Measurements from ENCODE around the gene EGFL7. TPM values are rescaled to one million over a fixed set of nuclear protein-coding genes. Genes with fewer than 3 reads are reported as not detected.

Gene EGFL7
- polyA plus RNA-seq, 1 donor from 2014 or later: not detected

GRCh38 chr9:136621019-136621733 is 41.5 kb upstream of the EGFL7 start:
- Mint-ChIP-seq H3K4me3 (no peak overlapping the region), H3K27me3 (peaks cover 5% of the 10 kb centered on the region), H3K9me3 (no peaks in the 10 kb centered on the region), H3K27ac (no peak overlapping the region), H3K4me1 (peaks cover 18 to 22% (median 20%) of the 10 kb centered on the region in 3 donors), H3K36me3 (no peaks in the 10 kb centered on the region)

GRCh38 chr9:136621734-136622093 is 41.0 kb upstream of the EGFL7 start:
- Mint-ChIP-seq H3K36me3 (no peaks in the 10 kb centered on the region), H3K9me3 (no peaks in the 10 kb centered on the region), H3K27ac (no peak overlapping the region), H3K4me3 (no peak overlapping the region), H3K27me3 (peaks cover 5% of the 10 kb centered on the region), H3K4me1 (peaks cover 18 to 22% (median 20%) of the 10 kb centered on the region in 3 donors)

DNA sequence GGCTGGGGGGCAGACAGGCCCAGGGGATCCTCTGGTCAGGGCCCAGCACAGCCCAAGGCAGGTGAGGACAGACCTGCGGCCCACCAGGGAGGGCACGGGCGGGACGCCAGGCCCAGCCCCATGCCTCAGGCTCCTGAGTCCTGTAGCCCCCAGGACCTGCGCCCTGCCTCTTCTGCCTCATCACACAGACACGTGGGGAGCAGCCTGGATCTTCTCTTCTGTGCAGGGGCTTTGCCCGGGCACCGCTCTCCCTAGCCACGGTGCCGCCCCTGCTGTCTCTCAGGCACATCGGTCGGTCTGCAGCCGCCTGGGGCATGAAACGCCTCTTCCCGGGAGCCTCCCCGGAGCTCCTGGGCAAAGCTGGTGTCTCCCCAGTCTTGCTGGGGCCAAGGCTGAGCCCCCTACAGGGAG is 40.2 kb upstream of the EGFL7 start:
- Mint-ChIP-seq H3K27me3 (peaks cover 8% of the 10 kb centered on the region), H3K4me3 (no peak overlapping the region), H3K9me3 (no peaks in the 10 kb centered on the region), H3K27ac (peak overlapping the region in 1 of 3 donors; percentile 39), H3K36me3 (no peaks in the 10 kb centered on the region), H3K4me1 (peaks cover 16 to 22% (median 17%) of the 10 kb centered on the region in 3 donors)

- Mint-ChIP-seq H3K4me1 (peaks cover 11 to 15% (median 12%) of the 10 kb centered on the region in 3 donors), H3K36me3 (no peaks in the 10 kb centered on the region), H3K27ac (no peak overlapping the region), H3K4me3 (peak overlapping the region in 1 of 4 donors; percentile 38), H3K27me3 (peaks cover 11% of the 10 kb centered on the region), H3K9me3 (no peaks in the 10 kb centered on the region)
Measured at GRCh38 chr9:136623016-136623841, 39.5 kb upstream of the EGFL7 start.

DNA sequence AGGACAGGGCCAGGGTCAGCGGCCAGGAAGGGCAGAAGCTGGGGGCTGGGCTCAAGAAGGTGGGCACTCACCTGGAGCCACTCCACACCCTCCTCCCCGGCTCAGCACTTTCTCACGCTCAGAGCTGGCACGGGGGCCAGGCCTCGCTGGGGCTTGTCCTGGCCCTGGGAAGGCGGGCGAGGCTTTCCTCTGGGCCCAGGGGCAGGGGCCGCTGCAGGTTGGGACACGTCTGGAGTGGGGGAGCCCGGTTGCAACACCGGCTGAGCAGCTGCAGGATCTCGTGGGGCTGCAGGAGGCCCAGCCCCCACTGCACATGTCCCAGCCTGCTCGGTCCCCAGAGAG is 38.9 kb upstream of the EGFL7 start:
- no peak overlapping the region for H3K4me3 Mint-ChIP-seq
- H3K4me1 Mint-ChIP-seq: peaks cover 7 to 9% (median 9%) of the 10 kb centered on the region in 3 donors
- H3K27me3 Mint-ChIP-seq: peaks cover 12% of the 10 kb centered on the region
- no peak overlapping the region for H3K27ac Mint-ChIP-seq
- no peaks in the 10 kb centered on the region for H3K9me3 Mint-ChIP-seq
- H3K36me3 Mint-ChIP-seq: no peaks in the 10 kb centered on the region

DNA sequence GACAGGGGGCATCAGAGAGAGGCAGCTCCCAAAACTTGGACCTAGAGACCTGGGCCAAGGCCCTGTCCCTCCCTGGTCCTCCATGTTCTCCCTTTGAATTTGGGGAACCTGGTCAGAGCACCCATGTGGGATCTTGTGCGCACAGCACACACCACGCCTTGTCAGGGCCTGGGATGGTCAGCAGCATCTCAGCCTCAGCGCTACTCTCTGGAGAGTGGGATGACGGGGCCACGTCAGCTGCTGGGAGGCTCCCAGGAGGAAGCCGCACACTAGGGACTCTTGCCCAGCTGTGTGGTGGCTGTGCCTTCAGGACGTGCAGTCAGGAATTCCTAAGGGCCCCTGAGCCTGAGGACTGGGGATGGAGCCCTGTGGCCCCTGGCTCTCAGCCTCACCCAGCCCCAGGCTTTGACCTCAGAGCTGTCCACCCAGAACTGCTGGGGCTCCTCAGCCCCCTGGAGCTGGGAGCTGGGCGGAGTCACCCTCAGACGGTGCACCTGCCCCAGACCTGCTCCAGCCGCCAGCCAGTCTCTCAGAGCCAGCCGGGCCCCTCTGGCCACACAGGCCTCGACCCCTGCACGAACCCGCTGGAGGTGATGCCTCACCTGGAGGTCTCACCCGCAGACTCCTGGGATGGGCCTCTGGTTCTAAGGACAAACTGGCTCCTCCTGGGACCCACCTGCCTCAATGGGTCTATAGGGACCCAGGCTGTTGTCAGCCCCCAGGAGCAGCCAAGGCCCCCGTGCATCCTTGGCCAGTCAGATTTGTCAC is 38.3 kb upstream of the EGFL7 start:
- no peaks in the 10 kb centered on the region for H3K9me3 Mint-ChIP-seq
- no peaks in the 10 kb centered on the region for H3K36me3 Mint-ChIP-seq
- H3K27me3 Mint-ChIP-seq: peaks cover 12% of the 10 kb centered on the region
- no peak overlapping the region for H3K27ac Mint-ChIP-seq
- H3K4me1 Mint-ChIP-seq: peaks cover 4% of the 10 kb centered on the region in 3 donors
- no peak overlapping the region for H3K4me3 Mint-ChIP-seq

- Mint-ChIP-seq H3K36me3 (no peaks in the 10 kb centered on the region), H3K27me3 (peaks cover 12% of the 10 kb centered on the region), H3K4me1 (peaks cover 0 to 4% (median 2%) of the 10 kb centered on the region in 3 donors), H3K4me3 (peak overlapping the region in 1 of 4 donors; percentile 75), H3K9me3 (no peaks in the 10 kb centered on the region), H3K27ac (no peak overlapping the region)
Measured at GRCh38 chr9:136625101-136626065, 37.3 kb upstream of the EGFL7 start.

DNA sequence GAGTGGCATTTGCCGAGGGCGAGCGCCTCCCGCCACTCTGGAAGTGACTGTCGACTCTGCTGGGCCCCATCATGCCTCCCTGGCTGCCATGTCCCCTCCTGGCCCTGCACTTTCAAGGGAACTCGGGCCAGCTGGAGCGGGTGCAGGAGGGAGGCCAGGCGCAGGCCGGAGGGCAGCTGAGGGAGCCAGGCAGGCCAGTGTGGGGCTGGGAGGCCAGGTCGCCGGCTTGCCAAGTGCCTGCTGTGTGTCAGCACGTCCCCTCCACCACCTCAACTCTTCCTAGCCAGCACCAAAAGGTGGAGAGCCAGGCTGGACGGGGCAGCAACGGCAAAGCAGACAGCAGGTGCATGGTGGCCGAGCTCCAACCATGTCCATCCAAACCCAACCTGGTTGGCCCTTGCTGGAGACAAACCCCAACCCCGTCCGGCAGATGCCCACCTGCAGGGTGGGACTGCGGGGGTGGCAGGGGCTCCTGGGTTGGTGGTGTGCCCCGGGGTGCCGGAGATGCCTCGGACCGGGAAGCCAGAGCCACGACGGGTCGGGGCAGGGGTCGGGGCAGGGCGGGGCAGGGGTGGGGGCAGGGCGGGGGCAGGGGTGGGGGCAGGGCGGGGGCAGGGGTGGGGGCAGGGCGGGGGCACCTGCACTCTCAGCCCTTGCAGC is 36.5 kb upstream of the EGFL7 start:
- Mint-ChIP-seq H3K4me3 (no peak overlapping the region), H3K36me3 (no peaks in the 10 kb centered on the region), H3K9me3 (no peaks in the 10 kb centered on the region), H3K4me1 (peaks cover 0 to 4% (median 2%) of the 10 kb centered on the region in 3 donors), H3K27me3 (peaks cover 12% of the 10 kb centered on the region), H3K27ac (no peak overlapping the region)

DNA sequence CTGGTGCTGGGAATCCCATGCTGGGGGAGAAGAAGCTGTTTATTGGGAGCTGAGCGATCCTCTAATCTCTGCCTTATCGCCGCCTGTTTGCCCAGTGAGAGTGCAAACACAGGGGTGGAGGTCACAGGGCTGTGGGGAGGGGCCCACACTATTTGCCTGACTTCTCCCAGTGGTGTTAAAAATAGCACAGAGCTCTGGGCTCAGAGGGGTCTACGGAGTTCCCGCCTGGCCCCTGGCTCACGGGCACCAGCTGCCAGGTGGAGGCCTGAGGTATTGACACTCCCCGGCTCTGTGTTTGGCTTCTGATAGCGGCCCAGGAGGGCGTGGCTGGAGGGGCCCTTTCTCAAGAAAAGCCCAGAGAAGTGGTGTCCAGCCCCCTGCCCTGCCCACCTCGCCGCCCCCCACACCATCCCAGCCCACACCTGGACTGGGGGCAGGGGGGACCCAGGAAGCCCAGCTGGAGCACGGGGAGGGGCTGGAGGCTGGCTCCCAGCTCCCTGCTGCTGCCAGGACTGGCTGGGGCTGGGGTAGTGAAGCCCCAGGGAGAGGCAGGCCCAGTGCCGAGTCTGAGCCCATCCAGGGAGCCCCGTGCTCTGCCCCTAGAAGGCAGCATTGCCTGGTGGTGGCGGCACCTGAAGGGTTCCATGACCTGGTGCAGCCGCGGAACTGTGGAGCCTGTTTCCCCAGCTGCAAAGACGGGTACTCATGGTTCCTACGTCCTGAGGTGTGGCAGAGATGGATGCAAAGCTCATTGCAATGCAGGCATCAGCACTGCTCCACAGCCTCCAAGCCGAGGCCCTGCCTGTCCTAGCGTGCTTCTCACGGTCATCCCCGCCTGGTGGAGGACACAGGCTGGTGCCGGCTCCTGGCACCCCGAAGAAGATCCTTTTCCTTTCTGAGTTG is 35.7 kb upstream of the EGFL7 start:
- Mint-ChIP-seq H3K4me3 (no peak overlapping the region), H3K36me3 (no peaks in the 10 kb centered on the region), H3K27me3 (peaks cover 12% of the 10 kb centered on the region), H3K4me1 (peaks cover 0 to 4% (median 2%) of the 10 kb centered on the region in 3 donors), H3K27ac (peak overlapping the region in 1 of 3 donors; percentile 67), H3K9me3 (no peaks in the 10 kb centered on the region)

DNA sequence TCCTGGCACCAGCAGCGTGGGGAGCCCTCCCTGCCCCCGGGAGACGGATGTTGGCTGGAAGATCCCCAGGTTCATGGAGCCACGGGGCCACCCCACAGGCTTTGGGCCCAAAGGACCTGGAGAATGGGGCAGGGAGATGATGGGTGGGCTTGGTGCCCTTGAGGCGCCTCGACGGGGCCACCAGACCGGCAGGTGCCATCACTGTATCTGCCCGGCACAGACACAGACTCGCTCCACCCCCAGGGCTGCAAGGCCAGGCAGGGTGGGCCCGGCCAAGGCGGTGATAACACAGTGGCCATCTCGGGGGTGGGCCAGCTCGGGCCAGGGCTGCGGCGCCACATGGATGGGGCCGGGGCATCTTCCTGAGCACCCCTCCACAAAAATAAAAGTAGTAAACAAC is 35.0 kb upstream of the EGFL7 start:
- H3K9me3 Mint-ChIP-seq: no peaks in the 10 kb centered on the region
- no peak overlapping the region for H3K4me3 Mint-ChIP-seq
- H3K4me1 Mint-ChIP-seq: peaks cover 0 to 4% (median 2%) of the 10 kb centered on the region in 3 donors
- peak overlapping the region in 1 of 3 donors; percentile 67 for H3K27ac Mint-ChIP-seq
- peaks cover 12% of the 10 kb centered on the region for H3K27me3 Mint-ChIP-seq
- H3K36me3 Mint-ChIP-seq: no peaks in the 10 kb centered on the region

GRCh38 chr9:136628268-136628667 is 34.4 kb upstream of the EGFL7 start:
- Mint-ChIP-seq H3K27ac (no peak overlapping the region), H3K4me1 (peaks cover 0 to 4% (median 2%) of the 10 kb centered on the region in 3 donors), H3K36me3 (no peaks in the 10 kb centered on the region), H3K9me3 (no peaks in the 10 kb centered on the region), H3K27me3 (peaks cover 12% of the 10 kb centered on the region), H3K4me3 (no peak overlapping the region)

DNA sequence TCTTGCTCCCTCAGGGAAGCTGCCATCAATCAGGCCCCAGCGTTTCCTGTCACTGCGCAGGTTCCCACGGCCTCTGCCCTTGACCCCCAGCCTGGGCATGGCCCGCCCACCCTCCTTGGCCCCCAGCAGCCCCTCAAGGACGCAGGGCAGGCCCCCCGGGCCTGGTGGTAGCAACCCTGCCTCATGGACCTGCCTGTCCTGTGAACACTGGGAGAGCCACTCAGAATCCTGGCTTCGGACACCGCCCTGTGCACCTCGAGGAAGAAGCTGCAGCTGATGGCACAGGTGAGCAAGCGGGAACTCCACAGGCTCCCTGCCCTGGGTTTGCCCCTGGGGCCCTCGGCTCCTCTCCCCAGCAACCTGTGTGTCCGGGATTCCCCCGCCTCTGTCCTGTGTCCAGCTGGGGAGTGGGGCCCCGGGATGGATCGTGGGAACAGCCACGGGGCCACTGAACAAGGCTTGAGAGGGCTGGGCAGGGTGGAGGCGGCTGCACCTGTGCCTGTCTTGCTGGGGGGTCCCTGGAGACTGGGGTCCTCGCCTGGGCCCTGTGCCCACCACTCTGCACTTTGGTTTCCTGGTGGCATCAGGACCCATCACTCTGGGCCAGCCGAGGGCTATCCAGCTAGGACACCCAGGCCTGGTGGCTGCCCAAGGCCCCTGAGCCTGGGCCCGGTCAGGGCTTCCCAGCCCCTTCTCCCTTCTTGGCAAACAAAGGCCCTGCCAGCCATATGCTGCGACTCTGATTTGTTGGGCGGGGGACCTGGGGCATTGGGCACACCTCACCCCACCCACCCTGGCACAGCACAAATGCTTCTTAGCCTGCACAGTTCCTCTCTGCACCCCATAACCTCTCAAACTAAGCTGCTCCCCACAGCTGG is 33.5 kb upstream of the EGFL7 start:
- no peaks in the 10 kb centered on the region for H3K36me3 Mint-ChIP-seq
- H3K4me3 Mint-ChIP-seq: no peak overlapping the region
- H3K9me3 Mint-ChIP-seq: no peaks in the 10 kb centered on the region
- H3K27ac Mint-ChIP-seq: no peak overlapping the region
- H3K27me3 Mint-ChIP-seq: peaks cover 12% of the 10 kb centered on the region
- peaks cover 0 to 4% (median 2%) of the 10 kb centered on the region in 3 donors for H3K4me1 Mint-ChIP-seq

All from IgD-negative memory B cell (primary cell).